ENCODE results near the gene MOCS2.
"Not testable (repeated sequence)": the region's sequence is repeated elsewhere in the genome, so short reads cannot be mapped to it uniquely, and the experiment has no call there.

MOCS2 gene, protein sequence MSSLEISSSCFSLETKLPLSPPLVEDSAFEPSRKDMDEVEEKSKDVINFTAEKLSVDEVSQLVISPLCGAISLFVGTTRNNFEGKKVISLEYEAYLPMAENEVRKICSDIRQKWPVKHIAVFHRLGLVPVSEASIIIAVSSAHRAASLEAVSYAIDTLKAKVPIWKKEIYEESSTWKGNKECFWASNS

DNA sequence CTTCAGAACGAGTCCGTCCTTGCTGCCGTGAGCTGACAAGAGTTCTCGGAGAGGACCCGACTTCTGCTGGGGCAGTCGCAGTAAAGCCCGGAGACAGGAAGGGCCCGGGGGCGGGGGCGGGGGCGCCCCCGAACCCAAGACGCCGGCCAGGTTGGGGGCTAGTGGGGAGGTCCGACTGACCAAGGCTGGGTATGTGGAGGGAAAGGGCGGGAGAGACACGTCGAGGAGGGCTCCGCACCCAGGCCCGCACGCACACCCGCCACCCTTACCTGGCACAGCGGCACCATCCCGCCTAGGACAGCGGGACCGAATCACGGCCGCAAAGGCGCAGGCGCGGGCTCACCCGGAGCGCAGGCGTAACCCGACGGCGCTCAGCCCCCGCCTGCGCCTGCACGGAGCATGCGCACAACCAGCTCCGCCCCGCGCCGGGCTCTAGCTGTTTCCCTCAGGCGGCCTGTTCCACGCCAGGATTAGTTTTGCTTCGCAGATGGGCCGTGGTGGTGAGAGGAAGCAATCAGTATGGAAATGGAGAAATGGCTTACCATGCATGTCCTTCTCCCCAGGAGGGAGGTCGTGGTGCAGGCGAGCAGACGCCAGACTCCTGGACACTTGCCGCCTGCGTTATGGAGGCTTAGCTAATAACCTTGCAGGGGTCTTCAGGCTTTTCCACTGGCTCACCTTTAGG is at the start of gene MOCS2:
Gene MOCS2, minus strand, starts transcription at position 315 of the 685 bp plus-strand sequence. CDS start 2,583 bp downstream, outside the sequence.
- peak; percentile 90 for DNase-seq (ENCODE audit: low read depth, low spot score)

DNA sequence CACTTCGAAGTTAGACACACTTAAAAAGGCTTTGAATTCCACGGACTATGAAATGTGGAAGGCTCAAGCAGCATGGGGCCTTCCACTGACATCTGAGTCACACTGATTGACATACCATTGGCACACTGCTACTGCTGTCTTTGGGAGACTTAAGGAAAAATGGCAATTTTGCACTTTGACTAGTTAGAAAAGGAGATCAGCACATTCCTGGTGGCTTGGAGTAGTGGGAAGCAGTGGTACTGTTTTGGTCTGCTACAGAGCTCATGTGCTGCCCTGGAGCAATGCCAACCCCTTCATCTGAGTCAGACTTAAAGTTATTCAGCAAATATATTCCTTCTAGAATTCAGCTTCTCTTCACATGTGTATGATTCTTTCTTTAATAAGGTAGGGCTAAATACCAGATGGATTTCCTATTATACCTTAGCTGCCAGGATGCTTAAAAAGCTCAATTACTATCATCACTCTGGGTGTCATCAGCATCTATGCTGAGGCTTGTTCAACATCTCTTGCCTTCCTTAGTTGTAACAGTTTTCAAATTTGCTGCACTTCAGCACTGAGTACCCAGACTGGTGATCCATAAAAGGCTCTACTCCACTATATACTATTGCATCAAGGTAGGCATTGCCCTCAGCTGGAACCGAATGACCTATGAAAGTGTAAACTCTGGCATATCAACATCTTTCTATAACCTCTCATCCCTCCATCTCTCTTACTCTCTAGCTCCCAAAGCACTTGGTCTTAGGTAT is 42.3 kb upstream of the MOCS2 start:
- DNase-seq (ENCODE audit: low read depth, low spot score), result no peak

DNA sequence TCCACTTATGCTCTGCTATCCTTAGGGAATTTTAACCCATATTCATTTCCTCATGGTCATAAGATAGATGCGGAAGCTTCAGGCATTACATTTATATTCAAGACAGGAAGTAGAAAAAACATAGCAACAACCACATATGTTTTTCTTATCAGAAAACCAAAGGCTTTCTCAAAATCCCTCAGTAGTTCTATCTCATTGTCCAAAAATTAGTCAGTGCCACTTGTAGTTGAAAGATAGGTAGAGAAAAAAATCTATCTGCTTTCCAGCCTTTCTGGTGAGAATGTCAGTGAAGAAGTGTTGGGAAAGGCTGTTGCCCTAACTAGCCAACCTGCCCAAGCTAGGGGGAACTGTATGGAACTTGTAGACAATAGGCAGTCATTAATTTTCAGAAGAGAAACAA is 23.5 kb upstream of the MOCS2 start:
- DNase-seq (ENCODE audit: low read depth, low spot score), result no peak

DNA sequence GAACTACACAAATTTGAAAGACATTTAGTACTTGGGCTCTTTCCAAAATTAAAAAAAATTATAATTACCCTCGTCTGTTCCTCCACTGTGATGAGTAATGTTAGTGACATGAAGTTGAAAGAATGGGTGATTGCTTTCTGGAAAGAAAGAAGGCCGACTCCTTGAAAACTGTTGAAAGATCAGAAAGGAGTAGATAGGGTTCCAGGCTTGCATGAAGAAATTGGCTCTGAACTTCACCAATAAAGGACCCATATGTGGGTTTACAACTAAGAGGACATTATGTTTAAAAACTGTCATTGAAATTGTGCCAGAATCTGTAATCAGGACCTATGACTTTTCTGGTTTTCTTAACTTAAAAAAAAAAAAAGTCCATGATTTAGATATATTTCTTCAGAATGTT is 20.7 kb upstream of the MOCS2 start:
- no peak for DNase-seq (ENCODE audit: low read depth, low spot score)

DNA sequence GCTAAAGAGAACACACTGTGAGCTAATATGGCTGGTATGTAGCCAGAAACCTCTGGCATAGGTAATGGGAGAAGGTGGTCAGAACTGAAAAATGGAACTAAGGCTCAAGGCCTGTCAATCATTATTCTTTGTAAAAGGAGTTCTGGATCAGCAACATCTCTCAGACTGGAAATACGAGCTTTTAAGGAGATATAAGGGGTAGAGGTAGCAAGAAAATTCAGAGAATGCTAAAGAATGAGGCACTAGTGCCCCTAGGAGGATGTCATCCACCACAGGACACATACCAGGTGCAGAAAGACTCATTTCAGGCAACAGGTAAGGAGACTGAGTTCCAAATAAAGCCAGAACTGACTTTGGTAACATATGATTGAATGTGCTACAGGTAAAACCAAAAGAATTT is 18.9 kb upstream of the MOCS2 start:
- DNase-seq (ENCODE audit: low read depth, low spot score), result no peak

DNA sequence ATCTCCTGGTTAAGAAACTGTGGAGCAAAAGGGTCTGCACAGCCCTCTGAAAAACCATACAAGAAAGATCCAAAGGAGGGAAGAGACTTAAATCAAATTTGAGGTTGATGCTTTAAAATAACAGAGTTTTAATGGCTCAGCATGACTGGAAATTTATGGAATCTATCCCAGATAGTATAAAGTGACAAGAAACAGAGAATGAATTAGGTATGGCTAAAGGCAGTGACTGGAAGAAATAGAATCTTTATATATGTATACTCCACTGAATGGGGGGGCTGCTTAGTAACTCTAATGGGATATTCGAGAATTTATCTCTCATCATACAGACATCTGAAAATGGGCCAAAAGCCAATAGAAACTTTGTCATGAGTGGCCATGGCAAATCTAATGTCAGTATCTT is 17.6 kb upstream of the MOCS2 start:
- DNase-seq (ENCODE audit: low read depth, low spot score), result no peak

DNA sequence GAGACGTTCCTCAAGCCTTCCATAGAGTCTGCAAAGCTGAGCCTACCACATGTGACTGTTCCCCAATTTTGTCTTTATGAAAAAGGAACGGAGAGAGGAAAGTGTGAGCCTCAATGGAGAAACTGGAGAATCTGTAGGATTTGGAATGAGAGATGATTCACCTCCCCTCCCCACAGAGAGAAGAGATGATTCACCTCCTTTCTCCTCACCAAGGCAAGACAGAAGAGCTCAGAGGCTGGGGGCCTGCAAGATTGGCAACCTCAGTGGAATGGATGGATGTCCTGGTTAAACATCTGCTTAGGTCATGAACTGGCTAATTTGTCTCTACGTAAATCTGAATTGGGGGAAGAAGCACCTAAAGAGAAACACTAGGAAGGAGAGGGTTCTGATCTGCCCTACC is 17.0 kb upstream of the MOCS2 start:
- DNase-seq (ENCODE audit: low read depth, low spot score), result no peak

DNA sequence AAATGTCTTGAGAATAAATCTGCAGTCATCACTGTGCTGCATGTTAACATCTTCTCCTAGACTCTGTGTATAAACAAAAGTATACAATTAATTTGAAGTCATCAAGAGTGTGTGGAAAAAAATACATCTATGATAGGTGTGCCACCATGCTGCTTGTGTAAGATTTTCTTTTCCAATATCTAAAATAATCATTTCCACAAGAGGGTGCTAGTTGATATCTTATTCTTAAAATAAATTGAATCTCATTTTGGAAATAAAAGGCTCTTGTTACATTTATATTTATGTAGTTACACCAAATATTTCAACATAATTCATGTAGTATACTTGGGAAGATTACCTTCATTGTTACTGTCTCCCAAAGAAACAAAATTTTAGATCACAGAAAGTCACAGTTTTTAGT is 14.1 kb upstream of the MOCS2 start:
- DNase-seq (ENCODE audit: low read depth, low spot score), result no peak

DNA sequence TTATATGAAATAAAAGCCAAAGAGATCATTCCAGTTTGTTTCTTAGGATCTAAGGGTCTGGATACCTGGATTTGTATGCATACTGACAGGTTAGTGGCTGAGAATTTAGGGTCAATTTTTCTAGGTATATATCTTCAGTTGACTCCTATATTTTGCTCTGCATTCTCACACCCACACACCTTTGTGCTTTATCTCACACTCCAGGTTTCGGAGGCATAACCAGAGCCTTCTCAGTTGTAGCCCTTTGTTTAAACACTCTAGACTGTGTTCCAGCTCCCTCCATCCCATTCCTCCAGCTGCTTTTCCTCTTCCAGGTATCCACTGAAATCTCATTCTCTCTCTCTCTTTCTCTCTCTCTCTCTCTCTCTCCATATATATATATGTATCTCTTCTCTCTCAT is 10.6 kb upstream of the MOCS2 start:
- DNase-seq (ENCODE audit: low read depth, low spot score), result no peak

DNA sequence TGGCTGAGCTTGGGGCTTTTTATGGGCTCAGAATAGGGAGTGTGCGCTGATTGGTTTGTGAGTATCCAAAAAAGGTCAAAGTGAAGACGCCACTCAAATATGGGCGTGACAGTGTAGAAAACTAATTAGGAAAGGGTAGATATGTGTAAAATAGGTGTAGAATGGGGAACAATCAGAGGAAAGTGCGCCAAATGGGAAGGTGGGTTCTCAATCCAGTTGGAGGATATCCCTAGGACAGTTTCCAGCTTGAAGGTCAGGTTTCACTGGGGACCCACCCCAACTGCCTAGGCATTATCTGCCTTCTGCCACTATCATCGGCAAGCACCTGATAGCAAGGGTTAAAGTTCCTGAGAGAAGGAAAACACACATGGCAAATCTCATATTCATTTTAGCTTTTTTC is 9.3 kb upstream of the MOCS2 start:
- DNase-seq (ENCODE audit: low read depth, low spot score), result no peak

DNA sequence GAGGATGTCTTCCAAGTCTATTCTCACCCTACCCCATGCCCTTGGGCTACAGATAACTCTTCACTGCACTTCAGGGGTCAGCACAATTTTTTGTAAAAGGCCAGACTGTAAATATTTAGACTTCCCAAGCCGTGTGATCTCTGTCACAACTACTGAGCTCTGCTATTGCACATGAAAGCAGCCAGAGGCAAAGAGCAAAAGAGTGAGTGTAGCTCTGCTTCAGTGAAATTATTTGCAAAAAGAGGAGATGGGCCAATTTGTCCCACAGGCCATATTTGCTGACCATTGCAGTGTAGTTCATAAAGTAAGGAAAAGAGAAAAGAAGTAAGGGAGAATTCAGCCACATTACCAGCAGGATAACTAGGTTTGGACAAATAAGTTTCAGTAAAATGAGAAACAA is 7.0 kb upstream of the MOCS2 start:
- peak; percentile 37 for DNase-seq (ENCODE audit: low read depth, low spot score)

DNA sequence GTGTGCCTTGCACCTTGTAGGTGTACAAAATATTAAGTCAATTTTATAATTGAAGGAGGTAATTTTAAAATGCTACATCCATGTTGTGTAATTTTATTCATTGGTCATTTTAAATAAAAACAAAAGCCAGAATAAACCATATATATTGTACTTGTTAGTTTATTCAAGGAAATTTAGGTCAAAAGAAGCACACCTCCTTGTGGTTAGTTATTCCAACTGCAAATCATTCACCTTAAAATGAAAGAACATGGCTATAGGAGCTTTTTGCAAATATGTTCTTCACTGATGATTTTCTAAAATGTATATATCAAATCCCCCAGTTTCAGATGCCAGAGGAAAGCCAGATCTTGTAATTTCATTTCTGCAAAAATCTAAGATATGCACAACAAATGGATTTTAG is 5.4 kb upstream of the MOCS2 start:
- no peak for DNase-seq (ENCODE audit: low read depth, low spot score)

DNA sequence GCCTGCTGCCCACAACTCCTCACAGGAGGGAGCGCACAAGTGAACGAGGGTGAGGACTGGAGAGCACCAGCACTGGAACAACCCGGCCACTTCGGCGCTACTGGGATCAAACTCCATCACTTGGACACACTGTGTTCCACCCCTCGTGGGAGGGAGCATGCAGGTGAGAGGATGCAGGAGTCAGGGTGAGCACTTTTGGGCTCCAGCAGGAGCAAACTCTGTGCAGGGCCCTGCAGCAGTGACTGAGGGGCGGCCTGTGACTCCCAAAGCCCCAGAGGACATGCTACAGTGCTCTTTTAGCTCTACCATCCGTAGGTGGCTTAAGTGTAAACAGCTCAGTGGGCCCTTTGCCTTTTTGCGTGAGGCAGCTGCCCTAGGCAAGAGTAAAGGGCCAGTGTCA is 4.4 kb upstream of the MOCS2 start:
- DNase-seq (ENCODE audit: low read depth, low spot score), result no peak

DNA sequence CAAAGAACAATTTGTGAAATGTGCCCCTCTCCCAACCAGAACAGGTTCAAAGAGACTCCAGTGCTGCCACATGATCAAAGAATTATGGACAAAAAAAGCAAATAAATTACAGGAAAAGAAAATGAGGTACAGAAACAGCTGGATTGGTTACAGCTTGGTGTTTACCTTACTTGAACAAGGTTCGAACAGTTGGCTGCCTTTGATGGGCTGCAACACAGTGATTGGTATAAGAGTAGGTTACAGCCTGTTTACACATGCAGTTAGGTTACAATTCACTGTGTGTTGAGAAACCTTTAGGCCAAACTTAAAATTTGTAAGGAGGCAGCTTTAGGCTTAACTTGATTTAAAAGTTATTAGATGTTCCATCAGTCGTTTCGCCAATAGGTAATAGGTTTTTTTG is 3.4 kb upstream of the MOCS2 start:
- DNase-seq (ENCODE audit: low read depth, low spot score), result no peak

DNA sequence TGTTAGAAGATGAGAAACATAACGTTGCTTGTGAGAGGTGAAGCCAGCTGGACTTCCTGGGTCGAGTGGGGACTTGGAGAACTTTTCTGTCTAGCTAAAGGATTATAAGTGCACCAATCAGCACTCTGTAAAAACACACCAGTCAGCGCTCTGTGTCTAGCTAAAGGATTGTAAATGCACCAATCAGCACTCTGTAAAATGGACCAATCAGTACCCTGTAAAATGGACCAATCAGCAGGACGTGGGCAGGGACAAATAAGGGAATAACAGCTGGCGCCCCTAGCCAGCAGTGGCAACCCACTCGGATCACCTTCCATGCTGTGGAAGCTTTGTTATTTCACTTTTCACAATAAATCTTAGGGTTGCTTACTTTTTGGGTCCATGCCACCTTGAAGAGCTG is 2.8 kb upstream of the MOCS2 start:
- DNase-seq (ENCODE audit: low read depth, low spot score), result not testable (repeated sequence)

DNA sequence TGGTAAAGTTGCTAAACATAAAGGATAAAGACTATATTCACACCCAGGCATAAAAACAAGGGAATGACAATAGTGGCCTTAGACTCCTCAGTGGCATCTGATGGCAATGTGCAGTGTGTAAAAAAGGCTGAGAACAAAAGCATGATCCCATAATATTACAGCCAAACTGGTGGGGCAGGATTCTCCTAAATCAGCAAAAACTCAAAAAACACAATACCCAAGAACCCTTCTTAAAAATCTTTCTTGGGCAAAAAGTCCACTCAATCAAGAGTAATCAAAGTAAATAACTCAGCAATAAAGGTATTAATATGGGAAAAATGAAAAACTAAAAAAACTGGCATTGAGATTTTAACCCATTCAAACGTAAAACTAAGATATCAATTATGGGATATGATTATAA is 1.6 kb upstream of the MOCS2 start:
- no peak for DNase-seq (ENCODE audit: low read depth, low spot score)

DNA sequence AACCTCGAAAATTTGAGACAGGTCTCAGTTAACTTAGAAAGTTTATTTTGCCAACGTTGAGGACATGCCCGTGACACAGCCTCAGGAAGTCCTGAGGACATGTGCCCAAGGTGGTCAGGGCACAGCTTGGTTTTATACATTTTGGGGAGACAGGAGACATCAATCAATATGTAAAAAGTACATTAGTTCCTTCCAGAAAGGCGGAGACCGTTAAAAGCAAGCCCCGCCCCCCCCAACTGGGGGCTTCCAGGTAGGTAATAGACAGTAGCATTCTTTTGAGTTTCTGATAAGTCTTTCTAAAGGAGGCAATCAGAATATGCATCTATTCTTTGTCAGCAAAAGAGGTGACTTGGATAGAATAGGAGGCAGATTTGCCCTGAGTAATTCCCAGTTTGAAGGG is 599 bp upstream of the MOCS2 start:
- DNase-seq (ENCODE audit: low read depth, low spot score), result no peak

DNA sequence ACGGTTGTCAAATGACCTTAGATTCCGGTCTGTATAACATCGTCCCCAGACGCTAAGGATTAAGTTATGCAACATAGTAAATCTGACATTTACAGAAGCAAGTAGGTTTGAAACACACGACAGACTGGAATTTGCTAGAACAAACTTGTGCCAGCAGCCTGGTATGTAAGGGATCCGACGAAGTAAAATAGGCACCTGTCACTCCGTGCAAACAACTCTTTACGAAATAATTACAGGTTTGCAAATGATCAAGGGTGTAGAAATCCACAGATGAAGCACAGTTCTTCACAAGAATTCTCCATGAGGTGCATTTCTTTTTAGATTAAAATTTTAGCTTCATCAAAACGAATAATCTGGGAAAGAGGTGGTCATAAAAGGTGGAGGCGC is 508 bp downstream of the MOCS2 start:
- DNase-seq (ENCODE audit: low read depth, low spot score), result no peak

DNA sequence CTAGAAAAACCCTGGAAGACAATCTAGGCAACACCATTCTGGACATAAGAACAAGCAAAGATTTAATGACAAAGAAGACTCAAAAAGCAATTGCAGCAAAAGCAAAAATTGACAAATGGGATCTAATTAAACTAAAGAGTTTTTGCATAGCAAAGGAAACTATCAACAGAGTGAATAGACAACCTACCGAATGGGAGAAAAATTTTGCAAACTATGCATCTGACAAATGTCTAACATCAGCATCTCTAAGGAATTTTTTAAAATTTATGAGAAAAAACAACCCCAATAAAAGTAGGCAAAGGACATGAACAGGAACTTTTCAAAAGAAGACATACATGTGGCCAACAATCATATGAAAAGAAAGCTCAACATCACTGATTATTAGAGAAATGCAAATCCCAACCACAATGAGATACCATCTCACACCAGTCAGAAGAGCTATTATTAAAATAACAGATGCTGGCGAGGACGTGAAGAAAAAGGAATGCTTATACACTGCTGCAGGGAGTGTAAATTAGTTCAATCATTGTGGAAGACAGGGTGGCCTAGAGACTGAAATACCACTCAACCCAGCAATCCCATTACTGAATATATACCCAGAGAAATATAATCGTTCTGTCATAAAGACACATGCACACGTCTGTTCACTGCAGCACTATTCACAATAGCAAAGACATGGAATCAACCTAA is 3.8 kb downstream of the MOCS2 start:
- no peak for DNase-seq (ENCODE audit: low read depth, low spot score)

DNA sequence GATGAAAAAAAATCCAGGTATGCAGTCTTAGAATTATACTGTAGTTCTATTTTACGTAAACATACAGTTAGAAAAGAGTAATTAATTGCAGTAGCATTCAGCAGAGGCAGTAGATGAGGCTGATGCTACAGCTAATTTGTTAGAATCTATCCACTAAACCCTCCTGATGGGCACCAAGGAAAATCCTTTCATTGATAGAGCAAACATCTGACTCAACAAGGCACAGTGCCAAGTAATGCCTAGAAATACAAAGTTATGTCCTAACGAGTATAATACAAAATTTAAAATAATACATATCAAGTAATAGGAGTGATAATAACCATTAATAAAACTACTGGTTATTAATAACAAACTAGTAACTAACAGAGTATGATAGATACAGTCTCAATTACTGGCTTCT is 9.0 kb downstream of the MOCS2 start:
- no peak for DNase-seq (ENCODE audit: low read depth, low spot score)

DNA sequence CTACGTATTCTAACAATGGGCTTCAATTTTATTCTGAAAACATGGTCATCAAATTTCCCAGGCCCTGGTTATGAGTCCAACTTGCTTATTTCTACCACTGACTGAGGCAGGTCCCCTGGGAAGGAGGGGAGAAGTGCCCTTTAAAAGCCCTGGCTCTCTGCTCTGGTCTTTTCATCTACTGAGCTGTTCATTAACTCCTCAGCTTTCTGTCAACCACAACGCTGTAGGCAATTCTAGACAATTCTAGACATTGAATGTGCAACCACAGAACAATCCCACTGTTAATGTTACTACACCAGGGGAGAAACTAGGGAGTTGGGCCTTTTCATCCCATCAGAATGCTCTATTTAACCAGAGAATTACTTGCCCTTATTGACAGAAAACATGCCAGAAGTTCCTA is 10.0 kb downstream of the MOCS2 start:
- DNase-seq (ENCODE audit: low read depth, low spot score), result no peak

DNA sequence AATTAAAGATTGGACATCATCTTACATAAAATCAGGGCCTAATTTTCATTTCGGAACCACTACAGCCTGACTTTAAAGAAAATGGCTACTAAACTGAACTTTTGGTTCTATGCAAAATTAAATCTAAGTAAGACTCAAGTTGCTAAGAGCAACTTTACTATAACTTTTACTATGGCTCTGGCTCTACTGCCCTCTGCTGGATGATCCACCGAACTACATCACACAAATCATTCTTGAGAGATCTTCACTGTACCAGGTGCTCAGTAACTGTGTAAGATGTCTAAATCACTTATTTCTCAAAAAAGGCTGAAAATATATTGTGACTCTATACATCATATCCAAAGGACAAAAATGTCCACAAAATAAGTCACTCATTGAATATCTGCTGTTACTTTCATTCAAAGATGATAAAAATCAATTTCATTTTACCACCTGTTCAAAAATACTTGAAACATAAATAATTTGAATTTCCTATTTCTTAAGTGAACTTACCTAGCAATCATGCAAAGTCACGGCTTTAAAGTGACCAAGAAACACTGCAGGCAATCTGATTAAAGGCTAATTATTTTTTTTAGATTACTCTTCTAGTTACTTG is 13.5 kb downstream of the MOCS2 start:
- no peak for DNase-seq (ENCODE audit: low read depth, low spot score)
